CD4-positive, alpha-beta T cell (primary cell): ENCODE results near the gene SKAP2. TPM values are rescaled to one million over a fixed set of nuclear protein-coding genes. Genes with fewer than 3 reads are reported as not detected.

ENCODE experiments used
- ATAC-seq: fragments of 200-7000 bp; cut with Tn5 transposase; one replicate; pipeline ENCODE4 v1.10.0; 2022; ENCODE audit warnings: mild to moderate bottlenecking; ENCODE audit not compliant: poor library complexity
- CTCF ChIA-PET: fragments of 350-600 bp; sonication (Branson Sonifier 250); formaldehyde crosslinking; loops from one replicate; lab custom pipeline; 2021; ENCODE audit warnings: antibody characterized with exemption, inconsistent platforms; lab: Charles Lee
- POLR2A ChIA-PET: fragments of 350-600 bp; sonication (Branson Sonifier 250); formaldehyde crosslinking; loops from one replicate; lab custom pipeline; 2021; ENCODE audit warnings: antibody characterized with exemption, inconsistent platforms; lab: Charles Lee
- DNase-seq, 14 experiments: peaks; one replicate each; pipeline ENCODE4 v3.0.0-alpha.2; 2013 to 2020; ENCODE audit warnings: mixed read lengths in 2 of 14
- H3K27ac ChIP-seq, 2 donors: one replicate each; pipeline versions ENCODE4 v1.5.1 to v1.7.0; 2013; ENCODE audit warnings: low read length in 2 of 2, low read depth in 1 of 2, mild to moderate bottlenecking in 1 of 2
- H3K27me3 ChIP-seq, 2 experiments: 1 replicate in 1 of 2; 2 replicates in 1 of 2; pipeline versions ENCODE4 v1.6.1 to v1.7.0; 2013; ENCODE audit warnings: low read length in 2 of 2, control low read depth in 1 of 2, mild to moderate bottlenecking in 1 of 2, moderate library complexity in 1 of 2; ENCODE audit not compliant: insufficient read depth in 2 of 2, control insufficient read depth in 1 of 2
- H3K36me3 ChIP-seq: one replicate; pipeline ENCODE4 v1.6.1; 2013; ENCODE audit warnings: low read length, control low read depth; ENCODE audit not compliant: insufficient read depth
- H3K4me1 ChIP-seq: one replicate; pipeline ENCODE4 v1.6.1; 2013; ENCODE audit warnings: low read length, control low read depth; ENCODE audit not compliant: insufficient read depth
- H3K4me3 ChIP-seq: one replicate; pipeline ENCODE4 v1.5.1; 2013; ENCODE audit warnings: mild to moderate bottlenecking, low read length, moderate library complexity
- H3K9me3 ChIP-seq, 2 experiments: 1 replicate in 1 of 2; 2 replicates in 1 of 2; pipeline versions ENCODE4 v1.6.1 to v1.7.0; 2013; ENCODE audit warnings: low read length in 2 of 2, mild to moderate bottlenecking in 2 of 2, control low read depth in 1 of 2, moderate library complexity in 1 of 2; ENCODE audit not compliant: control insufficient read depth in 1 of 2, insufficient read depth in 1 of 2
- H3K27ac Mint-ChIP-seq: one replicate; pipeline ENCODE4 v1.8.0; 2020; ENCODE audit warnings: mixed read lengths
- H3K27me3 Mint-ChIP-seq: one replicate; pipeline ENCODE4 v1.8.0; 2021; ENCODE audit warnings: mixed read lengths
- H3K36me3 Mint-ChIP-seq: one replicate; pipeline ENCODE4 v1.8.0; 2021; ENCODE audit warnings: low read depth, mixed read lengths
- H3K4me1 Mint-ChIP-seq: one replicate; pipeline ENCODE4 v1.8.0; 2021; ENCODE audit warnings: low read depth, mixed read lengths
- H3K4me3 Mint-ChIP-seq: one replicate; pipeline ENCODE4 v1.8.0; 2020; ENCODE audit warnings: mild to moderate bottlenecking, mixed read lengths
- H3K9me3 Mint-ChIP-seq: one replicate; pipeline ENCODE4 v1.8.0; 2020; ENCODE audit warnings: mixed read lengths
- intact Hi-C, 2 experiments: fragments of 100-400 bp; cut with DNase I in 1 of 2; cut with micrococcal nuclease in 1 of 2; formaldehyde crosslinking; loops; one replicate each; pipeline versions ENCODE4 v1.15.1 to v1.9.0; 2023 to 2025; cut with DNase I, micrococcal nuclease
- total RNA-seq, 174 experiments: library from RNA in 2 of 174; stranded (reverse) in 2 of 174; gene quantifications; one replicate each; pipeline ENCODE4 v1.2.3 and lab custom pipeline; 2021 to 2026
- TF ChIP-seq, protein P1 (sequence below): fragments of 200-600 bp; IDR thresholded peaks from one replicate; pipeline ENCODE4 v1.8.0; 2022; ENCODE audit warnings: antibody characterized with exemption, mild to moderate bottlenecking

The SKAP2 gene
- total RNA-seq, 2 experiments from 2014 or later = 0.91 to 1.2 TPM

DNA sequence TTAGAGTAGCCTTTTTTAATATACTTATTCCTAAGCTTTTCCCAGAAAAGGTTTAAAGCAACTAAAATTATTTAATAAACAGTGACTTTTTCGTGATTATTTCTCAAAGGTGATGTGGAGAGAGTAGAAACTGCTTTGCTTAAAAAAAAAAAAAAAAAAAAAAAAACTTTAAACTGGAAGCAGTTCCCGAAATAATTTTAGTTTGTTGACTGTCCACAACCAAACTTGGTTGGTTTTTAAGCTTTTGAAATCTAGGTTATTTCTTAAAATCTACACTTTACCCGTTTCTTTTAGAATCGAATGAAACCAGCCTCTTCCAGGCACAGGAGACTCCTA lies 7.3 kb downstream of the SKAP2 start:
- no peak overlapping the region for H3K4me3 Mint-ChIP-seq
- Histone ChIP-seq H3K27ac (no peak overlapping the region), H3K27me3 (peaks cover 13 to 47% of the 10 kb centered on the region in 2 experiments), H3K4me1 (peaks cover 3% of the 10 kb centered on the region), H3K4me3 (no peak overlapping the region), H3K36me3 (no peaks in the 10 kb centered on the region), H3K9me3 (peaks cover 0 to 4% of the 10 kb centered on the region in 2 experiments)
- ChIA-PET CTCF (no interaction called here), POLR2A (interaction anchor here (0.7 kb wide), 1 partner anchor 15 kb away, joined by 5 read pairs; no protein-coding TSS in a partner anchor)
- peaks cover 67% of the 10 kb centered on the region for H3K27me3 Mint-ChIP-seq
- no peak overlapping the region for H3K27ac Mint-ChIP-seq
- no peak for ATAC-seq
- intact Hi-C loops = no loop called here
- no peaks in the 10 kb centered on the region for H3K9me3 Mint-ChIP-seq
- TF ChIP-seq, protein P1, sequence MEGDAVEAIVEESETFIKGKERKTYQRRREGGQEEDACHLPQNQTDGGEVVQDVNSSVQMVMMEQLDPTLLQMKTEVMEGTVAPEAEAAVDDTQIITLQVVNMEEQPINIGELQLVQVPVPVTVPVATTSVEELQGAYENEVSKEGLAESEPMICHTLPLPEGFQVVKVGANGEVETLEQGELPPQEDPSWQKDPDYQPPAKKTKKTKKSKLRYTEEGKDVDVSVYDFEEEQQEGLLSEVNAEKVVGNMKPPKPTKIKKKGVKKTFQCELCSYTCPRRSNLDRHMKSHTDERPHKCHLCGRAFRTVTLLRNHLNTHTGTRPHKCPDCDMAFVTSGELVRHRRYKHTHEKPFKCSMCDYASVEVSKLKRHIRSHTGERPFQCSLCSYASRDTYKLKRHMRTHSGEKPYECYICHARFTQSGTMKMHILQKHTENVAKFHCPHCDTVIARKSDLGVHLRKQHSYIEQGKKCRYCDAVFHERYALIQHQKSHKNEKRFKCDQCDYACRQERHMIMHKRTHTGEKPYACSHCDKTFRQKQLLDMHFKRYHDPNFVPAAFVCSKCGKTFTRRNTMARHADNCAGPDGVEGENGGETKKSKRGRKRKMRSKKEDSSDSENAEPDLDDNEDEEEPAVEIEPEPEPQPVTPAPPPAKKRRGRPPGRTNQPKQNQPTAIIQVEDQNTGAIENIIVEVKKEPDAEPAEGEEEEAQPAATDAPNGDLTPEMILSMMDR = no peak
- no peaks in the 10 kb centered on the region for H3K4me1 Mint-ChIP-seq
- H3K36me3 Mint-ChIP-seq = no peaks in the 10 kb centered on the region
- no peak for DNase-seq

DNA sequence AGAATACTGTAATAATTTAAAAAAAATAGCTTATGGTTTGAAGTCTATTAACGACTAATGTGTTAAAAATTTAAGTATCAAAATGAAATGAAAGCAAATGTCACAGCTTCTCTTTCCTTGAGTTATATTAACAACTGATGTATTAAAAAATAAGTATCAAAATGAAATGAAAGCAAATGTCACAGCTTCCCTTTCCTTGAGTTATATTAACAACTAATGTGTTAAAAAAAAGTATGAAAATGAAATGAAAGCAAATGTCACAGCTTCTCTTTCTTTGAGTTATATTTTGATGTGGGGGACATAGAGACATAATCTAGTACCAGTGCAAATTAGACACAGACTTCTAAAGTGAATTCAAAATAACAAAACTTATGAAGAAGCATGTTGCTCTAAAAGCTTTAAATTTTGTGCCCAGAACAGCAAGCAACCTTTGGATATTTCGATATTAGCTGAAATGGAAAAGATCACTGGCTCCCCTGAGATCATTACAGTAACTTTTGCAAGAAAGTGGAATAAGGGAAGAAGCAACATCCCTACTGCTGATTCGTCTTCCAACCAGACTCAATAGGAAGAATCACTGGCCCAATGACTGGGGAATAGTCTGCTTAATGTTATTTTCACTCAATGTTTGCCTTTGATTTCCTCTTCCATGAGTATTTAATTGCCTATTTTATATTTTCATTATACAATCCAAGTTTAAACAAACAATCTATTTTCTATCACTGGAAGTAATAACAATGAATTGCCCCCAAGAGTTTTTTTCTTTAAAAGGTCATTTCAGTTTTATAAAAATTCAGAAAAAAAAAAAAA lies 8.0 kb downstream of the SKAP2 start:
- CTCF ChIA-PET = interaction anchor here (3.0 kb wide), 1 partner anchor 305 kb away, joined by 10 read pairs; no protein-coding TSS in a partner anchor
- intact Hi-C loops = no loop called here
- Mint-ChIP-seq H3K27ac (no peak overlapping the region), H3K4me3 (no peak overlapping the region), H3K4me1 (no peaks in the 10 kb centered on the region), H3K27me3 (peaks cover 62% of the 10 kb centered on the region), H3K9me3 (no peaks in the 10 kb centered on the region), H3K36me3 (no peaks in the 10 kb centered on the region)
- no peaks in the 10 kb centered on the region for H3K36me3 ChIP-seq
- DNase-seq = no peak
- TF ChIP-seq, protein P1 = no peak
- H3K4me3 ChIP-seq = no peak overlapping the region
- POLR2A ChIA-PET = interaction anchor here (0.6 kb wide), 1 partner anchor 17 kb away, joined by 3 read pairs; no protein-coding TSS in a partner anchor
- no peak for ATAC-seq
- H3K9me3 ChIP-seq = peaks cover 0 to 4% of the 10 kb centered on the region in 2 experiments
- peaks cover 3% of the 10 kb centered on the region for H3K4me1 ChIP-seq
- no peak overlapping the region for H3K27ac ChIP-seq
- H3K27me3 ChIP-seq = peaks cover 13 to 47% of the 10 kb centered on the region in 2 experiments

GRCh38 chr7:26854876-26855855 lies 9.2 kb downstream of the SKAP2 start:
- ATAC-seq = no peak
- H3K4me1 Mint-ChIP-seq = no peaks in the 10 kb centered on the region
- CTCF ChIA-PET = interaction anchor here (3.0 kb wide), 1 partner anchor 306 kb away, joined by 10 read pairs; no protein-coding TSS in a partner anchor
- H3K27ac Mint-ChIP-seq = no peak overlapping the region
- DNase-seq = no peak
- H3K4me1 ChIP-seq = peaks cover 3% of the 10 kb centered on the region
- H3K27ac ChIP-seq = no peak overlapping the region
- H3K9me3 Mint-ChIP-seq = no peaks in the 10 kb centered on the region
- H3K36me3 Mint-ChIP-seq = no peaks in the 10 kb centered on the region
- H3K9me3 ChIP-seq = peaks cover 0 to 4% of the 10 kb centered on the region in 2 experiments
- TF ChIP-seq, protein P1 = no peak
- H3K36me3 ChIP-seq = no peaks in the 10 kb centered on the region
- H3K27me3 Mint-ChIP-seq = peaks cover 59% of the 10 kb centered on the region
- no peak overlapping the region for H3K4me3 ChIP-seq
- no peak overlapping the region for H3K4me3 Mint-ChIP-seq
- H3K27me3 ChIP-seq = peaks cover 13 to 47% of the 10 kb centered on the region in 2 experiments
- POLR2A ChIA-PET = no interaction called here
- intact Hi-C loops = loop anchor here in 1 of 2 experiments (1.0 kb wide), 1 partner anchor 306 kb away; no protein-coding TSS in a partner anchor
